ENCODE data around the gene ARPC5. TPM values are rescaled to one million over a fixed set of nuclear protein-coding genes. Genes with fewer than 3 reads are reported as not detected.

The ARPC5 gene
- total and polyA plus RNA-seq, 9 donors = 41.8 to 104 (median 64.1) TPM

- Histone ChIP-seq H3K9me3 (no peaks in the 10 kb centered on the region), H3K27ac (no peak overlapping the region), H3K36me3 (no peaks in the 10 kb centered on the region), H3K4me1 (ENCODE audit: insufficient read depth) (peaks cover 2% of the 10 kb centered on the region), H3K4me3 (no peak overlapping the region), H3K27me3 (no peaks in the 10 kb centered on the region)
- intact Hi-C loops (cut with DNase I) = no loop called here
- no peak for DNase-seq
- TF ChIP-seq EP300 (IDR thresholded peaks at IDR 0.05) = no peak
- TF ChIP-seq POLR2A (IDR thresholded peaks at IDR 0.05) = no peak
- TF ChIP-seq CTCF (IDR thresholded peaks at IDR 0.05) = no peak
- 91 to 97% (median 94%) methylated on average over 3 of the region's 3 CpGs for WGBS, 3 donors
Observed at GRCh38 chr1:183600634-183601033, 34.9 kb downstream of the ARPC5 start.

GRCh38 chr1:183600136-183600535, 35.4 kb downstream of the ARPC5 start:
- Histone ChIP-seq H3K27ac (no peak overlapping the region), H3K27me3 (no peaks in the 10 kb centered on the region), H3K4me1 (ENCODE audit: insufficient read depth) (peaks cover 2% of the 10 kb centered on the region), H3K36me3 (no peaks in the 10 kb centered on the region), H3K4me3 (no peak overlapping the region), H3K9me3 (no peaks in the 10 kb centered on the region)
- intact Hi-C loops (cut with DNase I) = no loop called here
- TF ChIP-seq POLR2A (IDR thresholded peaks at IDR 0.05) (no peak), EP300 (IDR thresholded peaks at IDR 0.05) (no peak)
- DNase-seq = peak in 1 of 5 donors; percentile 31
- WGBS, 3 donors = 81 to 89% (median 84%) methylated on average over 3 of the region's 3 CpGs

- no peak for DNase-seq
- Histone ChIP-seq H3K27ac (peak overlapping the region in 1 of 2 donors; percentile 50), H3K4me1 (ENCODE audit: insufficient read depth) (peaks cover 2% of the 10 kb centered on the region), H3K27me3 (no peaks in the 10 kb centered on the region), H3K36me3 (no peaks in the 10 kb centered on the region), H3K4me3 (no peak overlapping the region), H3K9me3 (no peaks in the 10 kb centered on the region)
- TF ChIP-seq CTCF (IDR thresholded peaks at IDR 0.05) (no peak), POLR2A (IDR thresholded peaks at IDR 0.05) (no peak), EP300 (IDR thresholded peaks at IDR 0.05) (no peak)
- intact Hi-C loops (cut with DNase I) = no loop called here
- 12 to 29% (median 25%) methylated on average over 2 of the region's 2 CpGs for WGBS, 3 donors
Observed at GRCh38 chr1:183598386-183598785, 37.2 kb downstream of the ARPC5 start.

- Histone ChIP-seq H3K9me3 (no peaks in the 10 kb centered on the region), H3K4me1 (ENCODE audit: insufficient read depth) (peaks cover 2% of the 10 kb centered on the region), H3K4me3 (no peak overlapping the region), H3K27ac (peak overlapping the region in 1 of 2 donors; percentile 50), H3K27me3 (no peaks in the 10 kb centered on the region), H3K36me3 (no peaks in the 10 kb centered on the region)
- intact Hi-C loops (cut with DNase I) = no loop called here
- TF ChIP-seq EP300 (IDR thresholded peaks at IDR 0.05) = no peak
- no peak for TF ChIP-seq CTCF (IDR thresholded peaks at IDR 0.05)
- no peak for TF ChIP-seq POLR2A (IDR thresholded peaks at IDR 0.05)
- no peak for DNase-seq
- WGBS, 3 donors = 24 to 35% (median 31%) methylated on average over 5 of the region's 5 CpGs
Observed at GRCh38 chr1:183597656-183598347, 37.8 kb downstream of the ARPC5 start.

GRCh38 chr1:183596500-183596899, 39.1 kb downstream of the ARPC5 start:
- intact Hi-C loops (cut with DNase I) = no loop called here
- no peak for DNase-seq
- no peak overlapping the region for H3K4me3 ChIP-seq
- H3K27ac ChIP-seq = no peak overlapping the region
- peaks cover 2% of the 10 kb centered on the region for H3K4me1 ChIP-seq (ENCODE audit: insufficient read depth)
- no peaks in the 10 kb centered on the region for H3K27me3 ChIP-seq
- H3K9me3 ChIP-seq = no peaks in the 10 kb centered on the region
- H3K36me3 ChIP-seq = no peaks in the 10 kb centered on the region
- WGBS, 3 donors = 88 to 92% (median 88%) methylated on average over 5 of the region's 5 CpGs
- no peak for TF ChIP-seq EP300 (IDR thresholded peaks at IDR 0.05)
